ENCODE results near the gene FAM229A.

DNA sequence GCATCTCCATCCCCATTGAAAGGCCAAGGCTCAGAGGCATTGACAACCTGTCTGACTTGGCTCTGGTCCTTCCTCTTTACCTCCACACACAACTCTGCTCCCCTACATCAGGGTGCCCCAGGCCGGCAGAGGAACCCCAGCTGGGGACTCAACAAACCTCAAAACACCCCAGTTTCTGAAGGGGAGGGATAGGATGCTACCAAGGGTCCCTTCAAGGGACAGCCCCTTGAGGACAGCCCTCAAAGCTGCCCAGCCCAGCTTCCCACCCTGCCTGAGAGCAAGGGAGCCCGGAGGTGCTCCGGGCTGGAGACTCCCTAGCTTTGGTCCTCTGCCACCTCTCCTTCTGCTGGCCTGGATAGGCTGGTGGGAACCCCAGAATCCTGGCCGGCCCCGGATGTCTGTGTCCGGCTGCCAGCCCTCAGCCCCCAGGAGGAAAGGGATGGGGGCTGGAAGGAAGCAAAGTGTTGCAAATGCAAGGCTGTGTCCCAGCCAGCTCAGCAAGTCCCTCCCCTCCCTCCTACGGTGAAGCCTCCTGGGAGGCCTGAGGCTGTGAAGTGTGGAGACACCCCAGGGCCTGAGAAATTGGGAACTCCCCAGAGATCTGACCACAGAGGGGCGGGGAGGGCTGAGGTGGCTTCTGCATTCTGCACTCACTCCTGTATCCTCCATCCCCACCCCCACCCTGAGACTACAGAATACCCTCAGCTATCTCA, 25.2 kb downstream of the FAM229A start:
- no peak for TF ChIP-seq EZH2 (IDR thresholded peaks at IDR 0.05; ENCODE audit: borderline replicate concordance)
- TF ChIP-seq, protein P1, sequence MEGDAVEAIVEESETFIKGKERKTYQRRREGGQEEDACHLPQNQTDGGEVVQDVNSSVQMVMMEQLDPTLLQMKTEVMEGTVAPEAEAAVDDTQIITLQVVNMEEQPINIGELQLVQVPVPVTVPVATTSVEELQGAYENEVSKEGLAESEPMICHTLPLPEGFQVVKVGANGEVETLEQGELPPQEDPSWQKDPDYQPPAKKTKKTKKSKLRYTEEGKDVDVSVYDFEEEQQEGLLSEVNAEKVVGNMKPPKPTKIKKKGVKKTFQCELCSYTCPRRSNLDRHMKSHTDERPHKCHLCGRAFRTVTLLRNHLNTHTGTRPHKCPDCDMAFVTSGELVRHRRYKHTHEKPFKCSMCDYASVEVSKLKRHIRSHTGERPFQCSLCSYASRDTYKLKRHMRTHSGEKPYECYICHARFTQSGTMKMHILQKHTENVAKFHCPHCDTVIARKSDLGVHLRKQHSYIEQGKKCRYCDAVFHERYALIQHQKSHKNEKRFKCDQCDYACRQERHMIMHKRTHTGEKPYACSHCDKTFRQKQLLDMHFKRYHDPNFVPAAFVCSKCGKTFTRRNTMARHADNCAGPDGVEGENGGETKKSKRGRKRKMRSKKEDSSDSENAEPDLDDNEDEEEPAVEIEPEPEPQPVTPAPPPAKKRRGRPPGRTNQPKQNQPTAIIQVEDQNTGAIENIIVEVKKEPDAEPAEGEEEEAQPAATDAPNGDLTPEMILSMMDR (IDR thresholded peaks at IDR 0.05; ENCODE audit: poor library complexity) = no peak
- no peak for TF ChIP-seq EZH2phosphoT487 (IDR thresholded peaks at IDR 0.05; ENCODE audit: low read depth, severe bottlenecking, unreplicated experiment)

Measured in hepatocyte (in vitro differentiated cells).